ENCODE results near the gene RFX6. TPM values are rescaled to one million over a fixed set of nuclear protein-coding genes. Genes with fewer than 3 reads are reported as not detected.
A peak's percentile ranks its signal among the peaks of the same experiment; 100 is the strongest.

Gene RFX6
- total RNA-seq, 1 experiment from 2014 or later, result 0.15 TPM

DNA sequence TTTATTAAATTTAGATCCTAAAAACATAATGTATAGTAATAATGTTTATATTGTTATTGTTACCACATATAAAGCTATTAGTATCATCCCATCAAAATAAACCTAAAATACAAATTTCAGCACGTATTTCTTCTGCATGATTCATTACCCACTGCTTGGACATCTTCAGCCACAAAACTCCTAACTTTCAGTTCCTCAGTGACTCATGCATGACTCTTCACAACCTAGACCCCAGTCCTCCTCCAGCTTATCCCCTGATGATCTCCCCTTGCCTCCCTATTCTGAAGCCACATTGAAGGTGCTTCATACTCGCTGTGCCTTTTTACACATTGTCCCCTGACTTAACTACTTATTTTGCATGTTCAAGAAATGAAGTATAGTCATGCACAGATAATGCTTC is 37.0 kb upstream of the RFX6 start:
- CTCF ChIA-PET, result no interaction called here

DNA sequence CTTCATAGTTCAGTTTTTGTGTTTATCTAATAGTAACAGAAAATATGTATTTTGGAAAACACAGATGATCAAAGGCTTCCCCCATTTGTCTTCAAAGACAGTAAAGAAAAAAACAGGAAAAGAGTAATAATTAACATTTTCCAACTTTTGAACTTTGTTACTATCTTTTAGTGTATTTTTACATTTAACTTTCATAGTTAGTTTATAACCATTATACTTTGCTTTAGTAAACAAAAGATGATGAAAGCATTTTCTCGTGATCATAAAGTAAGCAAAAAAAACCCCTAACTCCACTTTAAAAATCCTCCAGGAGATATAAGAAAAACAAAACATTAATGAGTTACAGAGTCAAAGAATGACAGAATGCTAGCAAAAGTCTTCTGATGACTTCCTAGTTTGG is 34.6 kb upstream of the RFX6 start:
- Histone ChIP-seq H3F3A (ENCODE audit: low read length, unreplicated experiment) (no peaks in the 10 kb centered on the region), H3K9me3 (ENCODE audit: low read length) (no peaks in the 10 kb centered on the region), H2AFZ (ENCODE audit: low read length) (no peak overlapping the region), H3K36me3 (ENCODE audit: low read depth, low read length) (no peaks in the 10 kb centered on the region), H3K4me2 (ENCODE audit: low read length) (no peak overlapping the region), H3K27ac (ENCODE audit: low read length) (no peak overlapping the region), H3K4me1 (ENCODE audit: insufficient read depth, low read length) (no peaks in the 10 kb centered on the region), H3K4me3 (ENCODE audit: low read length) (no peak overlapping the region), H3K79me2 (ENCODE audit: low read length) (no peaks in the 10 kb centered on the region), H4K20me1 (ENCODE audit: low read length) (no peaks in the 10 kb centered on the region), H3K27me3 (ENCODE audit: low read length) (no peaks in the 10 kb centered on the region), H3K9me2 (replicated peaks; ENCODE audit: low read length) (no peaks in the 10 kb centered on the region), H3K9ac (ENCODE audit: low read length) (no peak overlapping the region)
- POLR2A ChIA-PET (ENCODE audit: unreplicated experiment), result no interaction called here
- no TSS peak for BruUV-seq (replicated peaks)
- intact Hi-C loops (cut with micrococcal nuclease), result no loop called here
- CTCF ChIA-PET, result no interaction called here
- no peak for ATAC-seq
- TF ChIP-seq EZH2 (IDR thresholded peaks at IDR 0.05; ENCODE audit: low read length, unreplicated experiment), result no peak
- TF ChIP-seq, protein P1, sequence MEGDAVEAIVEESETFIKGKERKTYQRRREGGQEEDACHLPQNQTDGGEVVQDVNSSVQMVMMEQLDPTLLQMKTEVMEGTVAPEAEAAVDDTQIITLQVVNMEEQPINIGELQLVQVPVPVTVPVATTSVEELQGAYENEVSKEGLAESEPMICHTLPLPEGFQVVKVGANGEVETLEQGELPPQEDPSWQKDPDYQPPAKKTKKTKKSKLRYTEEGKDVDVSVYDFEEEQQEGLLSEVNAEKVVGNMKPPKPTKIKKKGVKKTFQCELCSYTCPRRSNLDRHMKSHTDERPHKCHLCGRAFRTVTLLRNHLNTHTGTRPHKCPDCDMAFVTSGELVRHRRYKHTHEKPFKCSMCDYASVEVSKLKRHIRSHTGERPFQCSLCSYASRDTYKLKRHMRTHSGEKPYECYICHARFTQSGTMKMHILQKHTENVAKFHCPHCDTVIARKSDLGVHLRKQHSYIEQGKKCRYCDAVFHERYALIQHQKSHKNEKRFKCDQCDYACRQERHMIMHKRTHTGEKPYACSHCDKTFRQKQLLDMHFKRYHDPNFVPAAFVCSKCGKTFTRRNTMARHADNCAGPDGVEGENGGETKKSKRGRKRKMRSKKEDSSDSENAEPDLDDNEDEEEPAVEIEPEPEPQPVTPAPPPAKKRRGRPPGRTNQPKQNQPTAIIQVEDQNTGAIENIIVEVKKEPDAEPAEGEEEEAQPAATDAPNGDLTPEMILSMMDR (conservative IDR thresholded peaks at IDR 0.05; ENCODE audit: low read depth, low read length), result no peak
- no peak for TF ChIP-seq EZH2phosphoT487 (IDR thresholded peaks at IDR 0.05; ENCODE audit: borderline replicate concordance, low read length)
- no peak for DNase-seq

More for the DNA sequence above, 37.0 kb upstream of the RFX6 start:
- peak; percentile 62 for DNase-seq
- H3K4me2 ChIP-seq (ENCODE audit: low read length), result no peak overlapping the region
- no peaks in the 10 kb centered on the region for H3K27me3 ChIP-seq (ENCODE audit: low read length)
- H3K79me2 ChIP-seq (ENCODE audit: low read length), result no peaks in the 10 kb centered on the region
- H3K9me2 ChIP-seq (replicated peaks; ENCODE audit: low read length), result no peaks in the 10 kb centered on the region
- ATAC-seq, result peak; percentile 78
- POLR2A ChIA-PET (ENCODE audit: unreplicated experiment), result no interaction called here
- no TSS peak for BruUV-seq (replicated peaks)
- H4K20me1 ChIP-seq (ENCODE audit: low read length), result no peaks in the 10 kb centered on the region
- H3K4me3 ChIP-seq (ENCODE audit: low read length), result no peak overlapping the region
- no peaks in the 10 kb centered on the region for H3K36me3 ChIP-seq (ENCODE audit: low read depth, low read length)
- intact Hi-C loops (cut with micrococcal nuclease), result no loop called here
- TF ChIP-seq EZH2 (IDR thresholded peaks at IDR 0.05; ENCODE audit: low read length, unreplicated experiment), result no peak
- TF ChIP-seq, protein P1 (conservative IDR thresholded peaks at IDR 0.05; ENCODE audit: low read depth, low read length), result no peak
- TF ChIP-seq EZH2phosphoT487 (IDR thresholded peaks at IDR 0.05; ENCODE audit: borderline replicate concordance, low read length), result no peak
- H3K9me3 ChIP-seq (ENCODE audit: low read length), result no peaks in the 10 kb centered on the region
- H2AFZ ChIP-seq (ENCODE audit: low read length), result no peak overlapping the region
- no peak overlapping the region for H3K27ac ChIP-seq (ENCODE audit: low read length)
- H3K9ac ChIP-seq (ENCODE audit: low read length), result no peak overlapping the region
- no peaks in the 10 kb centered on the region for H3K4me1 ChIP-seq (ENCODE audit: insufficient read depth, low read length)
- H3F3A ChIP-seq (ENCODE audit: low read length, unreplicated experiment), result no peaks in the 10 kb centered on the region

DNA sequence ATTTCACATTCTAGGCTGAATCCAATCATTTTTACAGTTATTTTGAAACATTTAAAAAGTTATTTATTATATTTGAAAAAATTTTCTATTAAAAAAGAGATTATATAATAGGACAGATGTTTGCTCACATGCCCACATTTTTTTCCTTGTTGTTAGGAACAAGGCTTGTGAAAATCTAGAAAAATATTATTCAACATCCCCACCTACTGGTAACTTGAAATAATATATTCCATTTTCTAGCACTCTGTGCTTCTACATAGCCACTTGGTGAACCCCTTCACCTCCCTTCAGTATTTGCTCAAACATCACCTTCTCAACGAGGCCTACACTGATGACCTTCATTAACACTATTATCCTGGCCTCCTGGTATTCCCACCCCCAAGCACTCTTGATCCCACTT is 29.8 kb upstream of the RFX6 start:
- intact Hi-C loops (cut with micrococcal nuclease), result loop anchor here (1.0 kb wide), 1 partner anchor 68 kb away; no protein-coding TSS in a partner anchor
- CTCF ChIA-PET, result no interaction called here
- Histone ChIP-seq H3K4me2 (ENCODE audit: low read length) (no peak overlapping the region), H3K27me3 (ENCODE audit: low read length) (no peaks in the 10 kb centered on the region), H2AFZ (ENCODE audit: low read length) (no peak overlapping the region), H3K4me1 (ENCODE audit: insufficient read depth, low read length) (no peaks in the 10 kb centered on the region), H3K4me3 (ENCODE audit: low read length) (no peak overlapping the region), H3K9me3 (ENCODE audit: low read length) (no peaks in the 10 kb centered on the region), H3K27ac (ENCODE audit: low read length) (no peak overlapping the region), H4K20me1 (ENCODE audit: low read length) (no peaks in the 10 kb centered on the region), H3K9me2 (replicated peaks; ENCODE audit: low read length) (no peaks in the 10 kb centered on the region), H3K9ac (ENCODE audit: low read length) (no peak overlapping the region), H3K36me3 (ENCODE audit: low read depth, low read length) (no peaks in the 10 kb centered on the region), H3F3A (ENCODE audit: low read length, unreplicated experiment) (no peaks in the 10 kb centered on the region), H3K79me2 (ENCODE audit: low read length) (no peaks in the 10 kb centered on the region)
- ATAC-seq (peak; percentile 56), DNase-seq (peak; percentile 60)
- TF ChIP-seq EZH2phosphoT487 (IDR thresholded peaks at IDR 0.05; ENCODE audit: borderline replicate concordance, low read length) (no peak), EZH2 (IDR thresholded peaks at IDR 0.05; ENCODE audit: low read length, unreplicated experiment) (no peak)
- TF ChIP-seq, protein P1 (conservative IDR thresholded peaks at IDR 0.05; ENCODE audit: low read depth, low read length), result peak; percentile 38; the same call in 1 of the 2 replicates
- POLR2A ChIA-PET (ENCODE audit: unreplicated experiment), result no interaction called here
- no TSS peak for BruUV-seq (replicated peaks)
